ENCODE measurements around the gene TMEM217.

The TMEM217 gene

DNA sequence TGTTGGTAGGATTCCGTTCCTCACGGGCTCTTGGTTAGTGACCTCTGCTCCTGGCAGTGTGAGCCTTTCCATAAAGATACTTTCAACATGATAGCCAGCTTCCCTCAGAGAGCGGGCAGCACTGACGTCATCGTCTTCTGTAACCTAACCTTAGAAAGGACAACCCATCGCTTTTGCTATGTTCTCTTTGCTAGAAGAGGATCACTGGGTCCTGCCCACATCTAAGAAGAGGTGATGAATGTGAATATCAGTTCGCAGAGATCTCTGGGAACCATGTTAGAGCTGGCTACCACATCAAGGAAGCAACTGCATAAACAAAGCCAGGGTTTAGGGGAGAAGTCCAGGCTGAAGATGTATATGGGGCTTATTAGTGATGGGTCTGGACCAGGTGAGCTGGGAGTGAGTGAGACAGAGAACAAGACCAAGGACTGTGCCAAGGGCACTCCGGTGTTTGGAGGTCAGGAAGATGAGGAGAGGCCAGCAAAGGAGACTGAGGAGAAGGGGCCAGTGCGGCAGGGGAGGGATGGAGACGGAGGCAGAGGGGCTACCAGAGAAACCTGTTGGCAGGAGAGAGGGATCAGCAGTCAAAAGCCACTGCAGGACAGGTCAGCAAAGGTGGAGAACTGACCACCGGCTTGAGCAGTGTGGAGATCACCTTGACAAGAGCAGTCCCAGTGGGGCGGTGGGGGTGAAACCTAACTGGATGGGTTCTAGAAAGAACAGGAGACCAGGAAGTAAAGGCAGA is 48.3 kb downstream of the TMEM217 start:
- H3K9ac ChIP-seq (ENCODE audit: low read length in 2 of 2): no peak overlapping the region
- H3K27ac ChIP-seq (ENCODE audit: low read length): no peak overlapping the region
- no peak overlapping the region for H3K4me3 ChIP-seq (ENCODE audit: low read length in 2 of 2)

GRCh38 chr6:37208793-37209192 is 49.2 kb downstream of the TMEM217 start:
- Histone ChIP-seq H3K36me3 (ENCODE audit: control insufficient read depth in 2 of 2, insufficient read depth in 2 of 2, low read length in 2 of 2) (no peaks in the 10 kb centered on the region), H3K9me3 (ENCODE audit: control insufficient read depth in 2 of 2, low read length in 2 of 2) (no peaks in the 10 kb centered on the region), H3K9ac (ENCODE audit: low read length in 2 of 2) (no peak overlapping the region), H3K27me3 (ENCODE audit: control insufficient read depth in 1 of 2, insufficient read depth in 2 of 2, low read length in 2 of 2) (no peaks in the 10 kb centered on the region), H3K4me1 (ENCODE audit: control insufficient read depth, insufficient read depth, low read length) (no peaks in the 10 kb centered on the region), H3K4me3 (ENCODE audit: low read length in 2 of 2) (no peak overlapping the region), H3K27ac (ENCODE audit: low read length) (no peak overlapping the region)

More for the DNA sequence above, 48.3 kb downstream of the TMEM217 start:
- Histone ChIP-seq H3K36me3 (ENCODE audit: control insufficient read depth in 2 of 2, insufficient read depth in 2 of 2, low read length in 2 of 2) (no peaks in the 10 kb centered on the region), H3K4me1 (ENCODE audit: control insufficient read depth, insufficient read depth, low read length) (no peaks in the 10 kb centered on the region), H3K27me3 (ENCODE audit: control insufficient read depth in 1 of 2, insufficient read depth in 2 of 2, low read length in 2 of 2) (no peaks in the 10 kb centered on the region), H3K9me3 (ENCODE audit: control insufficient read depth in 2 of 2, low read length in 2 of 2) (no peaks in the 10 kb centered on the region)

GRCh38 chr6:37207903-37208456 is 50.0 kb downstream of the TMEM217 start:
- Histone ChIP-seq H3K27me3 (ENCODE audit: control insufficient read depth in 1 of 2, insufficient read depth in 2 of 2, low read length in 2 of 2) (no peaks in the 10 kb centered on the region), H3K27ac (ENCODE audit: low read length) (no peak overlapping the region), H3K9ac (ENCODE audit: low read length in 2 of 2) (no peak overlapping the region), H3K4me3 (ENCODE audit: low read length in 2 of 2) (no peak overlapping the region), H3K4me1 (ENCODE audit: control insufficient read depth, insufficient read depth, low read length) (no peaks in the 10 kb centered on the region), H3K9me3 (ENCODE audit: control insufficient read depth in 2 of 2, low read length in 2 of 2) (no peaks in the 10 kb centered on the region), H3K36me3 (ENCODE audit: control insufficient read depth in 2 of 2, insufficient read depth in 2 of 2, low read length in 2 of 2) (no peaks in the 10 kb centered on the region)

DNA sequence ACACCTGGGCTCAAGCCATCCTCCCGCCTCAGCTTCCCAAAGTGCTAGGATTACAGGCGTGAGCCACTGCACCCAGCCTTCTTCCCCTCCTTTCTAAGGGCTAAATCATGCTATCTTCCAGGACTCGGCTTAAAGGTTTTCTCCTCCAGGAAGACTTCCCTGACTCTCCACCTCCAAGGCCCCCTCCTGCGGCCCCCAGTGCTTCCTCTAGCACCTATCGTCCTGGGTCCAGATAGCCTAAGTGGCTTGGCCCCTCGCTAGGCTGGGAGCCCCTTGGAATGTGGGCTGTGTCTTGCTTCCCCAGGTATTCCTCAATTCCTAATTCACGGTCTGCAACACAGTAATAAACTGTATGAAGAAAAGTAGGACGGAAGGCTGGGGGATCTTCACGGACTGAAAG is 51.3 kb downstream of the TMEM217 start:
- H3K9ac ChIP-seq (ENCODE audit: low read length in 2 of 2): no peak overlapping the region
- no peak overlapping the region for H3K27ac ChIP-seq (ENCODE audit: low read length)
- no peak overlapping the region for H3K4me3 ChIP-seq (ENCODE audit: low read length in 2 of 2)
- H3K36me3 ChIP-seq (ENCODE audit: control insufficient read depth in 2 of 2, insufficient read depth in 2 of 2, low read length in 2 of 2): no peaks in the 10 kb centered on the region
- H3K4me1 ChIP-seq (ENCODE audit: control insufficient read depth, insufficient read depth, low read length): no peaks in the 10 kb centered on the region
- H3K27me3 ChIP-seq (ENCODE audit: control insufficient read depth in 1 of 2, insufficient read depth in 2 of 2, low read length in 2 of 2): no peaks in the 10 kb centered on the region
- no peaks in the 10 kb centered on the region for H3K9me3 ChIP-seq (ENCODE audit: control insufficient read depth in 2 of 2, low read length in 2 of 2)

DNA sequence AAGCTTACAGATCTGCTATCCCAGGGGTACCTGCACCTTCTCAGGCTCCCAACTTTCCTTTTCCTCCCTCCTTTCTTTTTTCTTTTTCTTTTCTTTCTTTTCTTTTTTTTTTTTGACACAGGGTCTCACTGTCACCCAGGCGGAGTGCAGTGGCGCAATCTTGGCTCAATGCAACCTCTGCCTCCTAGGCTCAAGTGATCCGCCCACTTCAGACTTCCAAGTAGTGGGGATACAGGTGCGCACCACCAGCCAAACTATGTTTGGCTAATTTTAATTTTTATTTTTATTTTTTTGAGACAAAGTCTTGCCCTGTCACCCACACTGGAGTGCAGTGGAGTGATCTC is 52.0 kb downstream of the TMEM217 start:
- H3K27me3 ChIP-seq (ENCODE audit: control insufficient read depth in 1 of 2, insufficient read depth in 2 of 2, low read length in 2 of 2): no peaks in the 10 kb centered on the region
- no peak overlapping the region for H3K9ac ChIP-seq (ENCODE audit: low read length in 2 of 2)
- H3K36me3 ChIP-seq (ENCODE audit: control insufficient read depth in 2 of 2, insufficient read depth in 2 of 2, low read length in 2 of 2): no peaks in the 10 kb centered on the region
- H3K27ac ChIP-seq (ENCODE audit: low read length): no peak overlapping the region
- no peak overlapping the region for H3K4me3 ChIP-seq (ENCODE audit: low read length in 2 of 2)
- no peaks in the 10 kb centered on the region for H3K9me3 ChIP-seq (ENCODE audit: control insufficient read depth in 2 of 2, low read length in 2 of 2)
- no peaks in the 10 kb centered on the region for H3K4me1 ChIP-seq (ENCODE audit: control insufficient read depth, insufficient read depth, low read length)

- Histone ChIP-seq H3K9me3 (ENCODE audit: control insufficient read depth in 2 of 2, low read length in 2 of 2) (no peaks in the 10 kb centered on the region), H3K4me3 (ENCODE audit: low read length in 2 of 2) (no peak overlapping the region), H3K27ac (ENCODE audit: low read length) (no peak overlapping the region), H3K36me3 (ENCODE audit: control insufficient read depth in 2 of 2, insufficient read depth in 2 of 2, low read length in 2 of 2) (no peaks in the 10 kb centered on the region), H3K27me3 (ENCODE audit: control insufficient read depth in 1 of 2, insufficient read depth in 2 of 2, low read length in 2 of 2) (no peaks in the 10 kb centered on the region), H3K4me1 (ENCODE audit: control insufficient read depth, insufficient read depth, low read length) (no peaks in the 10 kb centered on the region), H3K9ac (ENCODE audit: low read length in 2 of 2) (no peak overlapping the region)
These were observed 52.6 kb downstream of the TMEM217 start for GRCh38 chr6:37205175-37205996.

DNA sequence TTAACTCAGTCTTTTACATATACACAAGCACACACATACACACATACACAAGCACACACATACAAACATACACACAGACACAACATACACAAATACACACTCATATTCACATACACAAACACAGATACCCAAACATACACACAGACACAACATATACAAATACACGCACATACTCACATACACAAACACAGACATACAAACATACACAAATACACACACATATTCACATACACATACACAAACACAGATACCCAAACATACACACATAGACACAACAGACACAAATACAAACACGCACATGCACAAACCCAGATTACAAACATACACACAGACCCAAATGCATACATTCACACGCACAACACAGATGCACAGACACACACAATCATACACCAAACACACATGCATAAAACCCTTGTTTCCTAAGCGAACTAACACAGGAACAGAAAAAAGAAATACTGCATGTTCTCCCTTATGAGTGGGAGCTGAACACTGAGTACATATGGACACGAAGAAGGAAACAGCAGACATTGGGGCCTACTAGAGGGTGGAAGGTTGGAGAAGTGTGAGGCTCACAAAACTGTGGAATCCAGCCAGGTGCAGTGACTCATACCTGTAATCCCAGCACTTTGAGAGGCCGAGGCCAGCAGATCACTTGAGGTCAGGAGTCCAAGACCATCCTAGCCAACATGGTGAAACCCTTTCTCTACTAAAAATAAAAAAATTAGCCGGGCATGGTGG is 53.8 kb downstream of the TMEM217 start:
- H3K27ac ChIP-seq (ENCODE audit: low read length): no peak overlapping the region
- H3K27me3 ChIP-seq (ENCODE audit: control insufficient read depth in 1 of 2, insufficient read depth in 2 of 2, low read length in 2 of 2): no peaks in the 10 kb centered on the region
- no peaks in the 10 kb centered on the region for H3K9me3 ChIP-seq (ENCODE audit: control insufficient read depth in 2 of 2, low read length in 2 of 2)
- H3K4me3 ChIP-seq (ENCODE audit: low read length in 2 of 2): no peak overlapping the region
- no peaks in the 10 kb centered on the region for H3K4me1 ChIP-seq (ENCODE audit: control insufficient read depth, insufficient read depth, low read length)
- no peak overlapping the region for H3K9ac ChIP-seq (ENCODE audit: low read length in 2 of 2)
- H3K36me3 ChIP-seq (ENCODE audit: control insufficient read depth in 2 of 2, insufficient read depth in 2 of 2, low read length in 2 of 2): no peaks in the 10 kb centered on the region

- Histone ChIP-seq H3K27ac (ENCODE audit: low read length) (no peak overlapping the region), H3K4me1 (ENCODE audit: control insufficient read depth, insufficient read depth, low read length) (no peaks in the 10 kb centered on the region), H3K9ac (ENCODE audit: low read length in 2 of 2) (no peak overlapping the region), H3K4me3 (ENCODE audit: low read length in 2 of 2) (no peak overlapping the region), H3K36me3 (ENCODE audit: control insufficient read depth in 2 of 2, insufficient read depth in 2 of 2, low read length in 2 of 2) (no peaks in the 10 kb centered on the region), H3K27me3 (ENCODE audit: control insufficient read depth in 1 of 2, insufficient read depth in 2 of 2, low read length in 2 of 2) (no peaks in the 10 kb centered on the region), H3K9me3 (ENCODE audit: control insufficient read depth in 2 of 2, low read length in 2 of 2) (no peaks in the 10 kb centered on the region)
These were observed 55.0 kb downstream of the TMEM217 start for GRCh38 chr6:37202788-37203491.

- Histone ChIP-seq H3K4me1 (ENCODE audit: control insufficient read depth, insufficient read depth, low read length) (no peaks in the 10 kb centered on the region), H3K4me3 (ENCODE audit: low read length in 2 of 2) (no peak overlapping the region), H3K27ac (ENCODE audit: low read length) (no peak overlapping the region), H3K27me3 (ENCODE audit: control insufficient read depth in 1 of 2, insufficient read depth in 2 of 2, low read length in 2 of 2) (no peaks in the 10 kb centered on the region), H3K36me3 (ENCODE audit: control insufficient read depth in 2 of 2, insufficient read depth in 2 of 2, low read length in 2 of 2) (no peaks in the 10 kb centered on the region), H3K9ac (ENCODE audit: low read length in 2 of 2) (no peak overlapping the region), H3K9me3 (ENCODE audit: control insufficient read depth in 2 of 2, low read length in 2 of 2) (no peaks in the 10 kb centered on the region)
These were observed 56.2 kb downstream of the TMEM217 start for GRCh38 chr6:37201726-37202125.

GRCh38 chr6:37200085-37200484 is 57.9 kb downstream of the TMEM217 start:
- Histone ChIP-seq H3K4me3 (ENCODE audit: low read length in 2 of 2) (no peak overlapping the region), H3K9ac (ENCODE audit: low read length in 2 of 2) (no peak overlapping the region), H3K27ac (ENCODE audit: low read length) (no peak overlapping the region), H3K27me3 (ENCODE audit: control insufficient read depth in 1 of 2, insufficient read depth in 2 of 2, low read length in 2 of 2) (no peaks in the 10 kb centered on the region), H3K4me1 (ENCODE audit: control insufficient read depth, insufficient read depth, low read length) (no peaks in the 10 kb centered on the region), H3K9me3 (ENCODE audit: control insufficient read depth in 2 of 2, low read length in 2 of 2) (no peaks in the 10 kb centered on the region), H3K36me3 (ENCODE audit: control insufficient read depth in 2 of 2, insufficient read depth in 2 of 2, low read length in 2 of 2) (no peaks in the 10 kb centered on the region)

Data from stomach smooth muscle (tissue), 2 donors.